ENCODE results near the gene VPS37C.

Gene VPS37C

GRCh38 chr11:61119055-61119454 lies 42.2 kb downstream of the VPS37C start:
- DNase-seq = no peak

GRCh38 chr11:61118406-61118805 lies 42.8 kb downstream of the VPS37C start:
- no peak for DNase-seq

DNA sequence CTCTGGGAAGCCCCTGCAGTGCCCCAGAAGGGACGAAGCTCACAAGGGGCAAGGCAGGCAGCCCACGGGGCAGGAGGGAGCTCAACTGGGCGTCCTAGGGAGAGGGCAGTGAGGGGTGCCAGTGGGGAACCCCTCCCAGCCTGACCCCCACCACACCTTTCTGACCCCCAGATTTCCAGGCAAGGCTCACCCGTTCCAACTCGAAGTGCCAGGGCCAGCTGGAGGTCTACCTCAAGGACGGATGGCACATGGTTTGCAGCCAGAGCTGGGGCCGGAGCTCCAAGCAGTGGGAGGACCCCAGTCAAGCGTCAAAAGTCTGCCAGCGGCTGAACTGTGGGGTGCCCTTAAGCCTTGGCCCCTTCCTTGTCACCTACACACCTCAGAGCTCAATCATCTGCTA lies 43.2 kb downstream of the VPS37C start:
- DNase-seq = no peak

DNA sequence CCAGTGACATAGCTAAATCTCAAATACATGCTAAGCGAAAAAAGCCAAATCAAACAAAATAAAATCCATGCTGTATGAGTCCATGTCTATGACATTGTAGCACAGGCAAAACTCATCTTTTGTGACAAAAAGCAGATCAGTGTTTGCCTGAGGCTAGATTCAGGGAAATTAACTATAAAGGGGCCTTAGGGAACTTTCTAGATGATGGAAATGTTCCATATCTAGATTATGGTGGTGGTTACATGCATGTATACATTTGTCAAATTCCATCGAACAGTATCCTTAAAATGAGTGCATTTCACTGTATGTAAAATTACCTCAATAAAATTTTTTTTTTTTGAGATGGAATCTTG lies 44.1 kb downstream of the VPS37C start:
- DNase-seq = no peak

DNA sequence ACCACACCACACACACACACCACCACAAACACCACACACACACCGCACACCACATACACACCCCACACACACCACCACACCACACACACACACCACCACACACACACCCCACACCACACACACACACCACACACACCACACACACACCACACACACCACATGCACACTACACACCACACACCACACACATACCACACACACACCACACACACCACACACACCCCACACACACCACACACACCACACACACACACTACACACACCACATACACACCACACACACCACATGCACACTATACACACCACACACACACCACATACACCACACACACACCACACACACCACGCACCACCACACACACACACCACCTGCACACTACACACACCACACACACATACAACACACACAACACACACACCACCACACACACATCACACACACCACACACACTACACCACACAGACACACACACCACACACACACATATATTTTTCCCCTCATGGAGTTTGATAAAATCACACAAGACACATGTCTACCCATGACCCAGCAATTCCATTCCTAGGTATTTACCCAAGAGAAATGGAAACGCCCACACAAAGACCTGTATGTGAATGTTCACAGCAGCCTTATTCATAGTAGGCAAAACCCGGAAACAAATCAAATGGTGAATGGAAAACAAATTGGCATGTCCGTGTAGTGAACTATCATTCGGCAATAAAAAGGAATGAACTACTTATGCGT lies 44.6 kb downstream of the VPS37C start:
- DNase-seq = no peak

- DNase-seq = no peak
Measured at GRCh38 chr11:61115498-61116224, 45.6 kb downstream of the VPS37C start.

DNA sequence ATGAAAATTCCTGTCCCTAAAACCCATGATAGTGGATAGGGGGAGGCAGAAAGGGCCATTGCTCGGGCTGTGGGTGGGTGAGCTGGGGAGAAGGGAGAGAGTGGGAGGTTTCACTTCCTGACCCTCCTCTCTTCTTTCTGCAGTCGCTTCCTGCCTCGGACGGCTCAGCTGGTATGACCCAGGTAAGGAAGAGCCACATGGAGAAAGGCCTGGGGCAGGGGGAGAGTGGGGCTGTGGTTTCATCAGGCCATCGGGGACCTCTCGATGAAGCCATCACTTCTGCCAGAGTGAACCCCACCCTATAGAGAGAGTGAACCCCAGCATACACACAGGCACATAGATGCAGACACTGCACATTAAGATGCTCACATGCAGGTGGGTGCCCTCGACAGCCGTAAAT lies 46.3 kb downstream of the VPS37C start:
- no peak for DNase-seq

- no peak for DNase-seq
Measured at GRCh38 chr11:61113201-61113600, 48.0 kb downstream of the VPS37C start.

DNA sequence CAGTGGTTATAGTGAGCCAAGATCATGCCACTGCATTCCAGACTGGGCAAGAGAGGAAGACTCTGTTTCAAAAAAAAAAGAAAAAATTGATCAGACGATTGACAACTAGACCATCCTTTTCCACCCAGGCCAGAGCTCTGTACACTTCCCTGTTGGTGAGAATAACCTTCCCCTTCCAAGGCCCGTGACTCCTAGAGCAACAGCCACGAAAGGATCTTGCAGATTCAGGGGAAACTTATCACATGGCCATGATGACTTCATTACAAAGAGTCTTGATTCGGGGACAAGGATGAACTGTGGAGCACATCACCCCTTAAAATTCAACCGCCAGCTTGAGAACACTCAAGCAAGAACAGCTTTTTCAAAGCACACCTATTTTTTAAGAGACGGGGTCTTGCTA lies 48.7 kb downstream of the VPS37C start:
- DNase-seq = no peak

DNA sequence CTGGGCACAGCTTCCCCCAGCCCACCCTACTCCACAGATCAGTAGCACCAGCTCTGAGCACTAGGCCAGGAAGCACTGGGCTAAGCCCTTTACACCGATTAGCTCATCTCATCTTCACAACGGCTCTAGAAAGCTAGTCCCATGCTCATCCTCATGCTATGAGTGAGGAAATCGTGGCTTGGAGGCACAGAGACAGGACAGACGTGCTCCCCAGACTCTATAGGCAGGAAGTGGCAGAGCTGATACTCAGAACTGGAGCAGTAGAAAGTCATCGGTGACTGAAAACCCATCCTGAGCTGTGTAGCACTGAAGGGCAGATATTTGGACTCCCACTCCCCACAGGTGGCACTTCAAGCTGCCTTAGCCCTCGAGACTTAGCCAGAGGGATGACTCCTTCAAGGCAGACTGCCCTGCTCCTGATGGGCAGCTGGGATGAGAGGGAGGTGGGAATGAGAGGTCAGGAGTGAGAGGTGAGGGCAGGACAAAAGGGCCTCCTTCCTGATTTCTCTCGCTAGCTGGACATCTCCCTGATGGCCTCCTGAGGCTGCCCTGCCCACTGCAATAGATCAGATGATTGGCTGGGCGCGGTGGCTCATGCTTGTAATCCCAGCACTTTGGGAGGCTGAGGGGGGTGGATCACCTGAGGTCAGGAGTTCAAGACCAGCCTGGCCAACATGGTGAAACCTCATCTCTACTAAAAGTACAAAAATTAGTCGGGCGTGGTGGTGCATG lies 49.3 kb downstream of the VPS37C start:
- no peak for DNase-seq

DNA sequence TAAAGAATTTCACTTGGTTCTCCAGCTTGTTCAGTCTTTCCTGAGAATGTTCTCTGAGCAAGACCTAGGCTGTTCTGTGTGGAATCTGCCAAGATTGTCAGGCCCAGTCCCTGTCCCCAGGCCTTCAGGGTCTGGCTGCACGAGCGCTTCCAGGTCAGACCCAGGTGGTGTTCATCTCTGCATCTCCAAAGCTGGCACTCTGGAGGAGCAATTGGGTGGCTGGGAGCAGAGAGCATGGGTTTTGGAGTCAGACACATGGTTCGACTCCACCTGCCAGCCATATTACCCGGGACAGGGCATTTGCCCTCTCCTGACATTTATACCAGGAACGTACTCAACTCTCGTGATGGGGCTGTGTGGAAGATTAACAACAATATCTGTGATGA lies 50.2 kb downstream of the VPS37C start:
- no peak for DNase-seq

DNA sequence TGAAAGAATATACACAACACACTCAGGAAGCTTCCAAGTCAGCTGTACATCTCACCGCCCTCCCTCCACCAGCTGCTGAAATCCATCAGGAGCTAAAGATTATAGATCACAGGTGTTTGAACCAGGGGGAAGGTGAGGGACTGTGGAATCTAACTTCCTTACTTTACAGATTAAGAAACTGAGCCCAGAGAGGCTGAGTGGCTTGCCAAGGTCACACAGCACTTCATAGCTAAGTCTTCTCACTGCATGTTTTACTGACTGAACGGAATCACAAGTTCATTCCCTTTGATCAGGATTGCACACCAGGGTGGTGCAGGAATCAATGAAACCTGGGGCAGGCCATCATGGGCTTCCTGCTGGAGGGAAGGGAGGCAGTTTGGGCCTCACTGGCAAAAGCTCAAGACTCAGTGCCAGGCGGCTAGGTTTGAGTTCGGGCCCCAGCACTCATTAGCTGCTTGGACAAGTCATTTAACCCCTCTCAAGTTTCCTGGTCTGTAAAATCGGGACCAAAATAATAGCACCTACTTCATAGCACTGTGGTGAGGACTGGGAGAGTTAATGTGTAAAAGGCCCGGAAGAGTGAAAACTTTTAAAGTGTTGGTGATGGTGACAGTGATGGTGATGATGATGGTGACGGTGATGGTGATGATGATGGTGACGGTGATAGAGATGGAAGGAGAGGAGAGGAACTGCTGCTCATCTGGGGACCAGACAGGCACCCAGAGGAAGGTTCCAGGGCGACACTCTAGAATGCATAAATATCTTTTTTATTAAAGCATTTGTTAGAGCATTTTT lies 50.8 kb downstream of the VPS37C start:
- DNase-seq = no peak

DNA sequence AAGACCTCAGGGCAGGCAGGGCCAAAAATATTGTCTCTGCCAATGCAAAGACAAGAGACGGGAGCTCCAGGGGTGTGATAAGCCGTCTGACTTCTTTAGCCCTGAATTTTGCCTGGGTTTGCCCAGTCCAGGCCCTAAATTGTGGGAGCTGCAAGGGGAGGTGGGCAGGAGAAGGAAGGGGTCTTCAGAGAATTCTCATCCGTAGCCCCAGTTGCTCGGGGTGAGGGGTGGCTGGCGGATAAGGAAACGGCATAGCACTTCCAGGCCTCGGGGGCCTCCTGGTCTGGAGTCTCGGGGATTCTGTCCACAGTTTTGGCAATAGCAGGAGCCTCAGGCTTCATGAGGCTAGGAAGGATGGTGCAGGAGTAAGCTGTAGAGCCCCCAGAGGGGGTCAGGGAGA lies 51.6 kb downstream of the VPS37C start:
- DNase-seq = no peak

- DNase-seq = no peak
Measured at GRCh38 chr11:61108847-61109585, 52.2 kb downstream of the VPS37C start.

- no peak for DNase-seq
Measured at GRCh38 chr11:61107888-61108287, 53.3 kb downstream of the VPS37C start.

DNA sequence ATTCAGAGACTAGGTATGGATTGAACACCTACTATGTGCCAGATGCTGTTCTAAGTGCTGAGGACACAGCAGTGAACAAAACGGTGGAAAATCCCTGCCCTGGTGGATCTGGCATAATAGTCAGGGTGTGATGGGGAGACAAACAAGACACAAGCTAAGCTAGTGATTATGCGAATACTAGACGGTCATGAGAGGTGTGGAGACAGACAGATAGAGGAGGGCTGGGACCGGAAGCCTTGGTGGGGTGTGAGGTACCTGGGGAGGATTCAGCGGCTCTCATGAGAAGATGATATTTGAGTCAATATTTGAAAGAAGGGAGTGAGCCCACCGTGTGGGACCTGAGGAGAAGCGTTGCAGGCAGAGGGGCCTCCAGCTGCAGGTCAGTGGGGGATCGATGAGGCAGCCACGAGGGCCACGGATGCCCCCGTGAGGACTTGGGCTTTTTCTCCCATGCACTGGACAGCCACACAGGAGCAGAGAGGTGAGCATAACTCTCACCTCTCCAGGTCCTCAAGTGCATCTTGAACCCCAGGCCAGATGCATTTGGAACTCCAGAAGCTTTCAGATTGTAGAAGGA lies 54.2 kb downstream of the VPS37C start:
- no peak for DNase-seq

DNA sequence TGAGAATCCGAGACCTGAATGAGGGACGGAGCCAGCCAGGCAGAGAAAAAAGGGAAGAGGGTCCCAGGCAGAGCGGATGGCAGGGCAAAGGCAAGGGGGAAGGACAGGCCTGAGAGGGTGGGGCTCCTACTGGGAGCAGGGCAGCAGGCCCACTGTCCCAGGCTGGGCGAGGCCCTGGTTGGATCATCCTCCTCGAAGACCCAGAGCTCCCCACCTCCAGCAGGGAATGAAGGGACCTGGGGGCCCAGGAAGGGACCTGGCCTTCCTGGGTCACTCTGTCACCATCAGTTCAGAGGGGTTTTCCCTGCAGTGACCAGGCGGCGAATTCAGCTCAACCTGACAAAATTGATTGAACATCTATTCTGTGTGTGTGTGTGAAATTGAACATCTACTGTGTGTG lies 54.9 kb downstream of the VPS37C start:
- DNase-seq = no peak

DNA sequence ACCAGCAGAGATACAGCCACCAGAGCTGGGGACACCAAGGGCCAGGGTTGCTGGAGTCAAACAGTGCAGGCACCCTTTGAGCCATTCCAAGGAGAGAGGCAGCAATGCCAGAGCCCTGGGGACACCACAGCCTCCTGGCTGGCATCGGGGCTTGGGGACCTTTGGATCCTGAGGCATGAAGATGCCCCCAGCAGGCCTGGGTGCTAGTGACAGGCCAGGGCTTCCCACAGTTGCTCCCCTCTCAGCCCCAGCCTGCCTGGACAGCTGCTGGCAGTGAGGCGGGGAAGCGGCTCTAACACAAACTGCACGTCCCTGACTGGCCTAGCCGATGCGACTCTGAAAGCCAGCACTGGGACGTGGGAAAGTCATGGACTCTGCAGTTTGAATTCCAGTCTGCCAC lies 56.3 kb downstream of the VPS37C start:
- no peak for DNase-seq

DNA sequence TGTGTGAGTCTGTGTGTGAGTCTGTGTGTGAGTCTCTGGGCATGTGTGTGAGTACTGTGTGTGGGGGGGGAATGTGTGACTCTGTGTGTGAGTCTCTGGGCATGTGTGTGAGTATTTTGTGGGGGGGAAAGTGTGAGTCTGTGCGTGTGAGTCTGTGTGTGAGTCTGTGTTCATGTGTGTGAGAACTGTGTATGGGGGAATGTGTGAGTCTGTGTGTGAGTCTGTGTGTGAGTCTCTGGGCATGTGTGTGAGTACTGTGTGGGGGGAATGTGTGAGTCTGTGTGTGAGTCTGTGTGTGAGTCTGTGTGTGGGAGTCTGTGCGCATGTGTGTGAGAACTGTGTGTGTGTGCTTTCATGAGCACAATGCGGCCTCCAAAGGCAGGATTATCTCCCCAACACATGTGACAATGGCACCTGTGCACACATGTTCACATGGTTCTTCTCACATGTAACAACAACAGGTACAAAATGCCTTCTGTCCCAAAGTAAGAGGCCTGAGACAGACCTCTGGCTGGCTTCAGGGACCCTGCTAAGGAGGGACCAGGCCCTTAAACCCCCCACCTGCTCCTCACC lies 57.3 kb downstream of the VPS37C start:
- DNase-seq = no peak

Measured in anterior cingulate cortex (tissue), 58 donors.